MM.1S (cell line): ENCODE results near the gene MEGF9.
A peak's percentile ranks its signal among the peaks of the same experiment; 100 is the strongest.

Source experiments
- DNase-seq: peaks from one replicate; pipeline ENCODE4 v3.0.0-alpha.2; 2015
- H2AFZ ChIP-seq: fragments of 300-600 bp; sonication (generic); 2 replicates; pipeline ENCODE4 v1.6.0; 2016; ENCODE audit warnings: antibody characterized with exemption, low read length
- H3F3A ChIP-seq: fragments of 300-600 bp; sonication (generic); 2 replicates; pipeline ENCODE4 v1.6.1; 2016; ENCODE audit warnings: mild to moderate bottlenecking, antibody characterized with exemption, low read length, moderate library complexity, mixed read lengths; ENCODE audit not compliant: insufficient read depth
- H3K27ac ChIP-seq: fragments of 300-600 bp; sonication (generic); 2 replicates; pipeline ENCODE4 v1.5.1; 2016; ENCODE audit warnings: mild to moderate bottlenecking, low read length
- H3K27me3 ChIP-seq: fragments of 300-600 bp; sonication (generic); replicated peaks from 2 replicates; pipeline ENCODE4 v1.6.0; 2016; ENCODE audit warnings: low read length; ENCODE audit not compliant: insufficient read depth
- H3K36me3 ChIP-seq: fragments of 300-600 bp; sonication (generic); replicated peaks from 2 replicates; pipeline ENCODE4 v1.6.1; 2016; ENCODE audit warnings: mild to moderate bottlenecking, low read length, mixed read lengths; ENCODE audit not compliant: insufficient read depth
- H3K4me1 ChIP-seq: fragments of 300-600 bp; sonication (generic); 2 replicates; pipeline ENCODE4 v1.6.1; 2016; ENCODE audit warnings: low read length, mixed read lengths
- H3K4me2 ChIP-seq: fragments of 300-600 bp; sonication (generic); 2 replicates; pipeline ENCODE4 v1.6.0; 2016; ENCODE audit warnings: low read depth, low read length
- H3K4me3 ChIP-seq: fragments of 300-600 bp; sonication (generic); 2 replicates; pipeline ENCODE4 v1.5.1; 2016; ENCODE audit warnings: low read length, mixed read lengths
- H3K79me2 ChIP-seq: fragments of 300-600 bp; sonication (generic); 2 replicates; pipeline ENCODE4 v1.6.1; 2016; ENCODE audit warnings: mixed run types, low read length, mixed read lengths
- H3K9ac ChIP-seq: fragments of 300-600 bp; sonication (generic); 2 replicates; pipeline ENCODE4 v1.6.1; 2016; ENCODE audit warnings: low read length, mixed read lengths
- H3K9me2 ChIP-seq: fragments of 300-600 bp; sonication (generic); replicated peaks from 2 replicates; pipeline ENCODE4 v1.6.1; 2016; ENCODE audit warnings: mild to moderate bottlenecking, low read length, mixed read lengths; ENCODE audit not compliant: insufficient read depth
- H3K9me3 ChIP-seq: fragments of 300-600 bp; sonication (generic); replicated peaks from 2 replicates; pipeline ENCODE4 v1.6.1; 2016; ENCODE audit warnings: mild to moderate bottlenecking, low read length, mixed read lengths; ENCODE audit not compliant: insufficient read depth
- H4K20me1 ChIP-seq: fragments of 300-600 bp; sonication (generic); 2 replicates; pipeline ENCODE4 v1.6.1; 2016; ENCODE audit warnings: mild to moderate bottlenecking, low read length, moderate library complexity, mixed read lengths; ENCODE audit not compliant: insufficient read depth
- EZH2 ChIP-seq: fragments of 300-600 bp; sonication (generic); optimal IDR thresholded peaks from 2 replicates; pipeline ENCODE3; 2017; ENCODE audit warnings: low read depth, mild to moderate bottlenecking, antibody characterized with exemption, low read length, mixed read lengths
- EZH2phosphoT487 ChIP-seq: fragments of 300-600 bp; sonication (generic); IDR thresholded peaks from 2 replicates; pipeline ENCODE4 v1.6.1; 2018; ENCODE audit warnings: antibody characterized with exemption, low read length
- TF ChIP-seq, protein P1 (sequence below): fragments of 300-600 bp; sonication (generic); IDR thresholded peaks from 2 replicates; pipeline ENCODE4 v1.5.1; 2016; ENCODE audit warnings: antibody characterized with exemption, low read length, mixed read lengths

The MEGF9 gene

DNA sequence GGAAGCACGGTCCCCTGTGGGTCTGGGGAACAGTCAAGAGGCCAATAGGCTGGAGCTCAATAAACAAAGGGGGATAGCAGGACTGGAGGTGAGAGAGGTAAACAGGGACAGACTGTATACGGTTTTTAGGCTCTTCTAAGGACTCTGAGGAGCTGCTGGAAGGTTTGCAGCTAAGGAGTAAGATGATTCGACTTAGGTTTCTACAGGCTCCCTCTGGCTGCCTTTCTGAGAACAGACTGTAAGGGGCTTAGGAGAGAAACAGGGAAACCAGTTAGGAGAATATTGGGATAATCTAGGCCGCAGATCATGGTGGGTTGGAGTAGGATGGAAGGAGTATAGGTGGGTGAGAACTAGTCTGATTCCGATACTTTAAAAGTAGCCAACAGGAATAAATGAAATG lies 144.7 kb downstream of the MEGF9 start:
- H3K9me3 ChIP-seq: no peaks in the 10 kb centered on the region
- H3K79me2 ChIP-seq: peaks cover 75% of the 10 kb centered on the region
- no peak overlapping the region for H2AFZ ChIP-seq
- no peaks in the 10 kb centered on the region; the same call in 1 of the 2 replicates for H3K36me3 ChIP-seq
- no peak overlapping the region for H3K4me2 ChIP-seq
- H3K27me3 ChIP-seq: no peaks in the 10 kb centered on the region
- peaks cover 22% of the 10 kb centered on the region for H3F3A ChIP-seq
- TF ChIP-seq EZH2: no peak
- TF ChIP-seq, protein P1, sequence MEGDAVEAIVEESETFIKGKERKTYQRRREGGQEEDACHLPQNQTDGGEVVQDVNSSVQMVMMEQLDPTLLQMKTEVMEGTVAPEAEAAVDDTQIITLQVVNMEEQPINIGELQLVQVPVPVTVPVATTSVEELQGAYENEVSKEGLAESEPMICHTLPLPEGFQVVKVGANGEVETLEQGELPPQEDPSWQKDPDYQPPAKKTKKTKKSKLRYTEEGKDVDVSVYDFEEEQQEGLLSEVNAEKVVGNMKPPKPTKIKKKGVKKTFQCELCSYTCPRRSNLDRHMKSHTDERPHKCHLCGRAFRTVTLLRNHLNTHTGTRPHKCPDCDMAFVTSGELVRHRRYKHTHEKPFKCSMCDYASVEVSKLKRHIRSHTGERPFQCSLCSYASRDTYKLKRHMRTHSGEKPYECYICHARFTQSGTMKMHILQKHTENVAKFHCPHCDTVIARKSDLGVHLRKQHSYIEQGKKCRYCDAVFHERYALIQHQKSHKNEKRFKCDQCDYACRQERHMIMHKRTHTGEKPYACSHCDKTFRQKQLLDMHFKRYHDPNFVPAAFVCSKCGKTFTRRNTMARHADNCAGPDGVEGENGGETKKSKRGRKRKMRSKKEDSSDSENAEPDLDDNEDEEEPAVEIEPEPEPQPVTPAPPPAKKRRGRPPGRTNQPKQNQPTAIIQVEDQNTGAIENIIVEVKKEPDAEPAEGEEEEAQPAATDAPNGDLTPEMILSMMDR: peak; percentile 15; the same call in 1 of the 2 replicates
- TF ChIP-seq EZH2phosphoT487: no peak
- H3K9me2 ChIP-seq: no peaks in the 10 kb centered on the region
- peak overlapping the region; percentile 95; the same call in 1 of the 2 replicates for H3K27ac ChIP-seq
- DNase-seq: no peak
- no peak overlapping the region for H3K4me3 ChIP-seq
- H4K20me1 ChIP-seq: no peaks in the 10 kb centered on the region
- H3K4me1 ChIP-seq: peaks cover 48% of the 10 kb centered on the region
- H3K9ac ChIP-seq: no peak overlapping the region

DNA sequence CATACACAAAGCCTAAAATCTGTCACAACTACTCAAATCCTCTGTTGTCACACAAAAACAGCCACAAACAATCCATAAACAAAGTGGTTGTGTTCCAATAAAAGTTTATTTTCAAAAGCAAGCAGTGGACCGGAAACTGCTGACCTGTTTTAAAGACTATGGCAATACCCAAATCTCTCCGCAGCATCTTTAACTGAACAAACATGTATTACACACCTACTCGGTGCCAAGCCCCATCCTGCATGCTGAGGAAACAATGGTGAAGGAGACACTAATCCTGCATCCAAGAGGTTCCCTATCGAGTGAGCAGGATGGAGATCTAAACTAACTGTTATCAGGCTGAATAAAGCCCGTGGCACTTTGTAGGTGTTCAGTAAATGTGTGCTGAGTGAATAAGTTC lies 145.5 kb downstream of the MEGF9 start:
- Histone ChIP-seq H3K79me2 (peaks cover 75% of the 10 kb centered on the region), H3K36me3 (no peaks in the 10 kb centered on the region; the same call in 1 of the 2 replicates), H3K4me2 (peak overlapping the region; percentile 57; the same call in 1 of the 2 replicates), H3K4me1 (peaks cover 48% of the 10 kb centered on the region), H3K27me3 (no peaks in the 10 kb centered on the region), H3K27ac (peak overlapping the region; percentile 95), H3K9me3 (no peaks in the 10 kb centered on the region), H3K9me2 (no peaks in the 10 kb centered on the region), H4K20me1 (no peaks in the 10 kb centered on the region), H3K4me3 (0 out of 2 replicates have a peak overlapping the region, but pooled peaks have one; percentile 4), H3F3A (peaks cover 22% of the 10 kb centered on the region), H3K9ac (peak overlapping the region; percentile 68), H2AFZ (no peak overlapping the region)
- no peak for DNase-seq
- TF ChIP-seq EZH2phosphoT487 (no peak), EZH2 (no peak)
- TF ChIP-seq, protein P1: no peak

DNA sequence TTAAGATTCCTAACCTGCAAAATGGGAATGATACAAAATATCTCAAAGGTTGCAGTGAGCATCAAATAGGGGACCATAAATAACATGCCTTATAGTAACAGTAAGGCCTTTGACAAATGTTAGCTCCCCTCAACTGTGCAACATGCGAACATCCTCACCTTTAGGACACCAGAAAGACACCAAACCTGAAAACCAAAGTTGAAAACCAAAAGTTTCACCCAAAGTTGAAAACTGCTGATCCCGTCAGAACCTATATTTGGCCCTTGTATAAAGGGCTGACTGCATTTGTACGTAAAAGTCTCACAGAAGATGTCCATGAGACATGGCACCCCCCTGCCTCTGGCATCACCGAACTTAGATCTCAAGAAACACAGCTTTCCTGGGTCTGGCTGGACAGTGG lies 146.4 kb downstream of the MEGF9 start:
- H3K4me3 ChIP-seq: 0 out of 2 replicates have a peak overlapping the region, but pooled peaks have one; percentile 4
- H3K9me2 ChIP-seq: no peaks in the 10 kb centered on the region
- peaks cover 22% of the 10 kb centered on the region for H3F3A ChIP-seq
- peaks cover 3% of the 10 kb centered on the region; the same call in 1 of the 2 replicates for H3K36me3 ChIP-seq
- peak; percentile 86 for DNase-seq
- H4K20me1 ChIP-seq: no peaks in the 10 kb centered on the region
- H3K27ac ChIP-seq: peak overlapping the region; percentile 95
- no peaks in the 10 kb centered on the region for H3K27me3 ChIP-seq
- H2AFZ ChIP-seq: no peak overlapping the region
- H3K9ac ChIP-seq: peak overlapping the region; percentile 68
- peak overlapping the region; percentile 57 for H3K4me2 ChIP-seq
- no peaks in the 10 kb centered on the region for H3K9me3 ChIP-seq
- peaks cover 75% of the 10 kb centered on the region for H3K79me2 ChIP-seq
- TF ChIP-seq EZH2phosphoT487: no peak
- no peak for TF ChIP-seq EZH2
- TF ChIP-seq, protein P1: no peak
- H3K4me1 ChIP-seq: peaks cover 48% of the 10 kb centered on the region
